Kasumi-1 (cell line): ENCODE measurements around the gene CTU2.
"Not testable (repeated sequence)": the region's sequence is repeated elsewhere in the genome, so short reads cannot be mapped to it uniquely, and the experiment has no call there.

Experiments used
- DNase-seq, 2 experiments: peaks; one replicate each; lab custom pipeline; 2025; lab: John Stamatoyannopoulos, UW

CTU2 gene

DNA sequence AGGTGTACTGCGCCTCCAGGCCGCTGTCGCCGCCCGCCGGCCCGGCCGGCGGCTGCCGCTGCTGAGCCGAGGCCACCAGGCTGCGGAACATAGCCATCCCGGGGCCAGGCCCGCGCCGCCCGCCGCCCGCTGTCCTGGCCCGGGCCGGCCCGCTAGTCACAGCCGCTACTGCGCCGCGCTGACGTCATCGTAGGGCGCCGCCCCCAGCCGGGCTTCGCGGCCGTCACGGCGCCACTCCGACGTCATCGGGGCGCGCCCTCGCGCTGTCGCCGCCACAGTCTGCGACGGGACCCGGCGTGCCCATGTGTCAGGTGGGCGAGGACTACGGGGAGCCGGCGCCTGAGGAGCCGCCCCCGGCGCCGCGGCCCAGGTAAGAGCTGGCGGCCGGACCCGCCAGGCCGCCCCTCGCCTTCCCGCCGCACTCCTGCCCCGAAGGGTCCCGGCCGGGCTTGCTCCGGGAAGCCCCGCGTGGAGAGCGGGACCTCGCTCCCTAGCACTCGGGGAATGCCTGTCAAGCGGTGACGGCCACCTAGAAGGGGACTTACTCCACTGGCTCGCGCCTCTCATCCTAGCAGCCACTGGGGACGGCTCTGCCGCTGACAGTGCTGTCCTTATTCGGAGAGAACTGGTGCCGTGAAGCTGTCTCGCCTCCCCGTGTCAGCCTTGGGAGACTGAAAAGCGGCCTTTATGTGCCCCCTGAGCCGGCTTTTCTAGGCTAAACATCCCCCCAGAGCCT lies at the start of gene CTU2, which contains the start of gene RNF166:
TSS of gene CTU2 (plus strand) at position 275 of the 736 bp plus-strand sequence. CDS start at position 303, 28 bp downstream.
TSS of gene RNF166 (minus strand) at position 180 of the 736 bp plus-strand sequence. CDS start at position 97, 83 bp downstream.
- DNase-seq = peak; percentile 56 to 79

GRCh38 chr16:88657371-88657770 lies 48.9 kb upstream of the CTU2 start:
- DNase-seq = no peak

GRCh38 chr16:88658714-88659113 lies 47.6 kb upstream of the CTU2 start:
- DNase-seq = no peak

GRCh38 chr16:88659160-88659559 lies 47.1 kb upstream of the CTU2 start:
- DNase-seq = no peak

GRCh38 chr16:88661468-88661867 lies 44.8 kb upstream of the CTU2 start:
- DNase-seq = no peak

DNA sequence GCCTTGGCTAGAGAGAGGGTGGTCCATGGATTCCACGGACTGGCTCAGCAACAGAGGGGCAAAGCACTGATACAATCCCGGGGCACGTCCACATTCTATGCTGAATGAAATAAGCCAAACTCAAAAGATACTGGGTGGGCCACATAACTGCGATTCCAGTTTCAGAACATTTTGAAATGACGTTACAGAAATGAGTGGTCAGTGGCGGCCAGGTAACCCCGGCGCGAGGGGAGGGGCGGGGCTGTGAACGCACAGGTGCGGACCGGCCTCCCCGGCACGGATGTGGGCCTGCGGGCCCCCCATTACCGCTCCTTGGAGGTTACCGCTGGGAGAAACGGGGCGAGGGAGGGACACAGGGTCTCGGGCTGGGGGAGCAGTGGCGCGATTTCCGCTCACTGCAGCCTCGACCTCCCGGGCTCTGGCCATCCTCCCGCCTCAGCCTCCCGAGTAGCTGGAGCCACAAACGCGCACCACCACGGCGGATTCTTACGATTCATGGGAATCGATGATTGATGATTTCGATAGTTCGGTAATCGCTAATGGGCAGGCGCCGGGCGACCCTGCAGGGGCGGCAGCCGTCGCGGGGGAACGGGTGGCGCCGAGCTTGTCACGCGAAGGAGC lies 44.0 kb upstream of the CTU2 start:
- DNase-seq = no peak

DNA sequence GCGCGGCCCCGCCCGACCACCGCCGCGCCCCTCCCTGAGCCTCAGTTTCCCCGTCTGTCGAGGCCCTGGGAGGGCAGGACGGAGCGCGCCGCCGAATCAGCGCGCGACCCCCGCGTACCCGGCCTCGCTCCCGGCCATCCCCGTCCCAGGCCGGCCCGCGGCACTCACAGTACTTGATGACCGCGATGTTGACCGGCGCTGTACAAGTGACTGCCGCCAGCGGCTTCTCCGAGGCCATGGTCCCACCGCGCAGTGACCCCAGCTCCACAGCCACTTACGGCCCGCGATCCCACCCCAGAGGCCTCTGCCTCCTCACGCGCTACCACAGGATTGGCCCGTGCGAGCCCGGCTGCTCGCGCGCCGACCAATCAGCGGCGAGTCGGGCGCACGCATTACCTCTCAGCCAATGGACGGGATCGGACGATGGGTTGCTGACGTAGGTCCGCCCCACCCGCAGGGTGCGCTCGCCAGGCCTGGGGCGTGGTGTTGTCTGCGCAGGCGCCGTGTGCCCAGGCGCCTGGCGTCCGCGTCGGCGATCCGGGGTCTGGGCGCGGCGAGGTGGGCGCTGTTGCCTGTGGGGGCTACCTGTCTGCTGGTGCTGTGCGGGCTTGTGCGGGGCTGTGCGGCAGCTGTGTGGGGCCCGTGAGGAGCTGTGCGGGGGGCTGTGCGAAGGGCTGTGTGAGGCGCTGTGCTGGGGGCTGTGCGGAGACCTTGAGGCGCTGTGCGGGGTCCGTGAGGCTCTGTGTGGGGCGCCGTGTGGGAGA lies 43.3 kb upstream of the CTU2 start, which contains the start of gene MVD:
TSS of gene MVD (minus strand) at position 249 of the 764 bp plus-strand sequence. CDS start at position 238, 11 bp downstream.
- peak; percentile 95 to 97 for DNase-seq

GRCh38 chr16:88665148-88665547 lies 41.2 kb upstream of the CTU2 start:
- DNase-seq = no peak

DNA sequence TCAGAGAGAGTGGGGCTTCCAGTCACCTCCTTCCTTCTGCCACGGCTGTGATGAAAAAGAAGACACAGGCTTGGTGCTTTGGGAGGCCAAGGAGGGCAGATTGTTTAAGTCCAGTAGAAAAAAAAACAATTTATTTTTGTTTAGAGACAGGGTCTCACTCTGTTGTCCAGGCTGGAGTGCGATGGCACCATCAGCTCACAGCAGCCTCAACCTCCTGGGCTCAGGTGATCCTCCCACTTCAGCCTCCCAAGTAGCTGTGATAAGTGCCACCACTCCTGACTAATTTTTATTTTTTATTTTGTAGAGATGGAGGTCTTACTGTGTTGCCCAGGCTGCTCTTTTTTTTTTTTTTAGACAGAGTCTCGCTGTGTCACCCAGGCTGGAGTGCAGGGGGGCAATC lies 40.7 kb upstream of the CTU2 start:
- DNase-seq = no peak

- no peak for DNase-seq
Observed at GRCh38 chr16:88667461-88667860, 38.8 kb upstream of the CTU2 start.

DNA sequence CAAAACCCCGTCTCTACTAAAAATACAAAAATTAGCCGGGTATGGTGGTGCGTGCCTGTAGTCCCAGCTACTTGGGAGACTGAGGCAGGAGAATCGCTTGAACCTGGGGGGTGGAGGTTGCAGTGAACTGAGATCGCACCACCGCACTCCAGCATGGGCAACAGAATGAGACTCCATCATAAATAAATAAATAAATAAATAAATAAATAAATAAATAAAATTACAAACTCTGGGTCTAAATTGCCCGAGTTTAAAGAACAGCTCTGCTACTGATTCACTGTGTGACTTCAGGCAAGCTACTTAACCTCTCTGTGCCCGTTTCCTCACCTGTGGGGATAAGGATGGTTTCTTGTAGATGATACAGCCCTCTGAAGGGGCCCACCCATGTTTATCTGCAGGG lies 36.8 kb upstream of the CTU2 start:
- not testable (repeated sequence) for DNase-seq

- DNase-seq = no peak
Observed at GRCh38 chr16:88669980-88670379, 36.3 kb upstream of the CTU2 start.

- DNase-seq = no peak
Observed at GRCh38 chr16:88671806-88672205, 34.5 kb upstream of the CTU2 start.

GRCh38 chr16:88672776-88673175 lies 33.5 kb upstream of the CTU2 start:
- DNase-seq = peak in 1 of 2 experiments; percentile 12

DNA sequence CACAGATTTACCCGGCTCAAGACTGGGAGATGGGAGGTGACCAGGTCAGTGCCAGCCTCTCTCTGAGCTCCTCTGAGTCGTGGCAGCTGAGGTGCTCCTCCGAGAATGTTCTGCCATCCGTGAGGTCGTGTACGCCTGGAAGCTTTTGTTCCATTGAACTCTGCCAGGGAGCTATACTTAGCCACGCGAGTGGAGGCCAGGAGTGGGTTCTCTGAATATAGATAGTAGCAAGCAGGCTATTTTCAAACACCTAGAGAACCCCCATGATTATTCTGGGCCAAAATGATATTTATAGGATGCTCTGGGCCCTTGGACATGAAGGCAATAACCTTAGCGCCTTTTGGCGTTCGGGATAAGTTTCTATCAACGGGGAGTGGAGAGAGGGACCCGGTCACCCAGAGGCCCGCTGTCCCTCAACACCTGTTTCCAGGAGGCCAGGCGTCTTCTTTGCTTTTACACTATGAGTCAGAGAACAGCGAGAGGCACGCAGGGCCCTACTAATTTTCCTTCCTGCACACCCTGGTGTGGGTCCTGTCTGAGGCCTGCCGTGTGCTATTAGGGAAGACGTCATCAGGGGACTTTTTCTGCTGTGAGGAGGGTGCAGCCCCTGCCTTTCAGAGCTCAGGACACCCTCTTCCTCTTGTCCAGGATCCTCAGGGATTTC lies 32.5 kb upstream of the CTU2 start:
- no peak for DNase-seq

DNA sequence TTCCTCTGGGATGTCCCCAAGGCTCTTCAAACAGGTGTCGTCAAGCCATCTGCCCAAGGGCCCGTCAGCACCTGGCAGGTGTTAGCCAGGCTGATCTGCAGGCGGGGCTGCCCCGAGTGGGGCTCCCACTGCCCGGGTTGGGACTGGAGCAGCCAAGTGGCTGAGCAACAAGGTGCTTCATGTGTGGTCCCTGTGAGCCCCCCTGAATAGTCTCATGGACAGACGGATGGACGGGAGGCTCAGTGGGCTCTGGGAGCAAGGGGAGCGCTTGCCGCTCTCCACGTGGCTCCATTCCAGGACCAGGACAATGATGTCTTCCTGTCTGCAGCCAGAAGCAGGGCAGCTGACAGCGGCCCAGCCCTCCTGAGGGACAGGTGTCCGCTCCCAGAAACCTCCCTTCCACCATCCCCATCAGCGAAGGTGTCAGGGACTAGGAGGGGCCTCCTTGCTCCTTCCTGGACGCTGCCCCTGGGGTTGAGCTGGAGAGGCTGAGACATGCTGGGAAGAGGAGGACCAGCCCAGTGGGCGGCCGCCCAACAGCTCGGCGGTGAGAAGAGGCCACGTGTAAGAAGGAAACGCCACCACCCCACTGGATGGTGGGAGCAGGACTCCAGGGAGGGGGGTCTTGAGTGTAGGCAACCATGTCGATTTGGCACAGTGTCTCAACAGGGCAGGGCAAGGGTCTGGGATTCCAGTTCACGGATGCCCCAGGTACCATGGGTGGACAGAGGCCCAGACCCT lies 29.6 kb upstream of the CTU2 start:
- DNase-seq = no peak

DNA sequence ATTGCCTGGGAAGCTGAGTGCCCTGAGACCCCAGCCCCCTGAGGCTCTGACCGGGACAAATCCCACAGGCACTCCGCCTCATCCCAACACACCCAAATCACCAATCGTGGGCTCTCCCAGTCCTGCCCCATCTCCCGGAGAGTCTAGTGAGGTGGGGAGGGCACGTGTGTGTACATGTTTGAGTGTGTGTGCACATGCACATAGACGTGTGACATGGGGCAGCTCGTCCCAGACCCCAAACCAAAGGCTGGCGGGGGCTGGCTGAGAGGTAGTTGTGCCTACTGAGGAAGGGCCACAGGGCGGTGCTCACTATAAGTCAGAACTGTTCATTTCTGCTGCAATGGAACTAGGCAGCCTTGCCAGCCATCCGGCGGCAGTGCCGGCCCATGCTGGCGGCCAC lies 28.6 kb upstream of the CTU2 start:
- DNase-seq = no peak

GRCh38 chr16:88678224-88678979 lies 27.9 kb upstream of the CTU2 start:
- no peak for DNase-seq

DNA sequence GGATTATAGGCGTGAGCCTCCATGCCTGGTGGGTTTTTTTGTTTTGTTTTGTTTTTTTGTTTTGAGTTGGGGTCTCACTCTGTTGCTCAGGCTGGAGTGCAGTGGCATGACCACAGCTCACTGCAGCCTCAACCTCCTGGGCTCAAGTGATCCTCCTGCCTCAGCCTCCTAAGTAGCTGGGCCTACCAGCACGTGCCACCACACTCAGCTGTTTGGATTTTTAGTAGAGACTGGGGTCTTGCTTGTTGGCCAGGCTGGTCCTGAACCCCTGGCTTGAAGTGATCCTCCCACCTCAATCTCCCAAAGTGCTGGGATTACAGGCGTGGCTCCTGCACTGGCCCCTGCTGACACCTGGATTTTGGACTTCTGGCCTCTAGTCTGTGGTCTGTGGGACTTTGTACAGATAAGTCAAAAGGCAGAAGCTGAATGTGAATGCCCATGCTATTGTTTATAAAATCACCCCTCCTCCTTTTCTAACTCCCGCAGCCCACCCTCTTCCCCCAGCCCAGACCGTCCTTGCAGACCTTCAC lies 25.7 kb upstream of the CTU2 start:
- DNase-seq = no peak

DNA sequence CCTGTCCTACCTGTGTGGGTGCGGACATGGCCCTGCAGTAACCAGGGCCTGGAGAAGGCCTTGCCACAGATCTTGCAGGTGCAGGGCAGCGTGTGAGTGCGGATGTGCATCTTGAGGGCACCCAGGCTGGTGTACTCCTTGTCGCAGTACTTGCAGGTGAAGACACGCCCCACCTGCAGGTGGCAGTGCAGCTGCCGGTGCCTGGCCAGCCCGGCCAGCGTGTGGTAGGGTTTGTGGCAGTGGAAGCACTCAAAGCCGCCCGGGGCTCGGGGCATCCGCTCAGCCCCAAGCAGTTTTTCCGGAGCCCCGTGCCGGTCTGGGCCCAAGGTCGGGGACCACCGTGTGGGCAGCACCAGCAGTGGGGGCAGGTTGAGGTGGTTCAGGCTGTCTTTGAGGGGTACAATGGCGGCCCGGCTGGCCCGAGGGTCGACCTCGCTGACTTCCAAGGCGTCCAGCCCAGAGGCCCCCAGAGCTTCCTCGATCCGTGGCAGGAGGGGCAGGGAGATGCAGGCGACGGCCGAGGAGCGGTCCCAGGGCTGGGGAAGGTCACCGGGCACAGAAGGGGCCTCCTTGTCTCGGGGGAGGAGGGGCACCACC lies 25.1 kb upstream of the CTU2 start:
- no peak for DNase-seq
